Body of pancreas (tissue), 4 donors: Measurements from ENCODE around the gene RABGAP1.

Experiments used
- POLR2A ChIP-seq, 3 donors: fragments of 450-650 bp; IDR thresholded peaks; one replicate each; pipeline ENCODE4 v1.6.1; 2016; ENCODE audit warnings: antibody characterized with exemption in 3 of 3, mild to moderate bottlenecking in 2 of 3
- TF ChIP-seq, protein P1 (sequence below), 7 experiments: fragments of 450-650 bp in 4 of 7; fragments of 200-600 bp in 3 of 7; sonication (generic) in 3 of 7; IDR thresholded peaks; one replicate each; pipeline ENCODE4 v1.5.1; 2016 to 2019; ENCODE audit warnings: antibody characterized with exemption in 7 of 7

DNA sequence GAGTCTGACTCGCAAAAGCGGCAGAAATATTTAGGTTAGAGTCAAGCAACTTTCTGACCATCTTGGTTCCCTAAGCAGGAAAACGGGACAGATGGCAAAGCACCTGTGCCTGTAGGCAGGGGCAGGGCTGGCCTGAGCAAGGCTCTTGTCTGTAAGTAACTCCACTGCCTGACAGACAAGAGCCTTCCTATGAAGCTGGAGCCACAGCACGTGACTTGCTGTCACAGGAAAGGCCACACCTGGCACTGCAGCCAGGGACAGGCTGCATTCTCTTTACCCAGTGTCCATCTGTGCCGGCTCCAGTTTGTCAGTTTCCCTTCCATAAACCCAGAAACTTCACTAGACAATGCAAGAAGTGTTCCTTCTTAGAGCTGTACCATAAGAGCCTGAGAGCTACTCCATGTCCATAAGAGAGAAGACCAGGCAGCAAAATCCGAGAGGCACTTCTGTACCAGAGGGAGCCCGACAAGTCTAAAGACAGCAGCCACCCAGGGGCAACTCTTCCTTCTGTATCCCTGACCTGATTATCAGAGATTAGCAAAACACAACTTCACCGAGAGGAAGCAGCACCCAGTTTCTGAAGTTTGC, 170.7 kb downstream of the RABGAP1 start:
- no peak for TF ChIP-seq POLR2A (IDR thresholded peaks at IDR 0.05)
- TF ChIP-seq, protein P1, sequence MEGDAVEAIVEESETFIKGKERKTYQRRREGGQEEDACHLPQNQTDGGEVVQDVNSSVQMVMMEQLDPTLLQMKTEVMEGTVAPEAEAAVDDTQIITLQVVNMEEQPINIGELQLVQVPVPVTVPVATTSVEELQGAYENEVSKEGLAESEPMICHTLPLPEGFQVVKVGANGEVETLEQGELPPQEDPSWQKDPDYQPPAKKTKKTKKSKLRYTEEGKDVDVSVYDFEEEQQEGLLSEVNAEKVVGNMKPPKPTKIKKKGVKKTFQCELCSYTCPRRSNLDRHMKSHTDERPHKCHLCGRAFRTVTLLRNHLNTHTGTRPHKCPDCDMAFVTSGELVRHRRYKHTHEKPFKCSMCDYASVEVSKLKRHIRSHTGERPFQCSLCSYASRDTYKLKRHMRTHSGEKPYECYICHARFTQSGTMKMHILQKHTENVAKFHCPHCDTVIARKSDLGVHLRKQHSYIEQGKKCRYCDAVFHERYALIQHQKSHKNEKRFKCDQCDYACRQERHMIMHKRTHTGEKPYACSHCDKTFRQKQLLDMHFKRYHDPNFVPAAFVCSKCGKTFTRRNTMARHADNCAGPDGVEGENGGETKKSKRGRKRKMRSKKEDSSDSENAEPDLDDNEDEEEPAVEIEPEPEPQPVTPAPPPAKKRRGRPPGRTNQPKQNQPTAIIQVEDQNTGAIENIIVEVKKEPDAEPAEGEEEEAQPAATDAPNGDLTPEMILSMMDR (IDR thresholded peaks at IDR 0.05): peak in 1 of 7 experiments; percentile 11
